LNCaP clone FGC (cell line): ENCODE measurements around the gene PTPN14.

Experiments
- DNase-seq: peaks from one replicate; pipeline ENCODE4 v3.0.0-alpha.2; 2011; ENCODE audit warnings: low read depth
- H3K4me3 ChIP-seq: 2 replicates; pipeline ENCODE4 v1.5.1; 2011; ENCODE audit warnings: mild to moderate bottlenecking, low read depth, low read length, control low read depth
- CTCF ChIP-seq: IDR thresholded peaks from 2 replicates; pipeline ENCODE4 v1.5.1; 2012; ENCODE audit warnings: mild to moderate bottlenecking; ENCODE audit not compliant: control insufficient read depth, insufficient read depth; ENCODE audit errors: extremely low read depth

The PTPN14 gene

DNA sequence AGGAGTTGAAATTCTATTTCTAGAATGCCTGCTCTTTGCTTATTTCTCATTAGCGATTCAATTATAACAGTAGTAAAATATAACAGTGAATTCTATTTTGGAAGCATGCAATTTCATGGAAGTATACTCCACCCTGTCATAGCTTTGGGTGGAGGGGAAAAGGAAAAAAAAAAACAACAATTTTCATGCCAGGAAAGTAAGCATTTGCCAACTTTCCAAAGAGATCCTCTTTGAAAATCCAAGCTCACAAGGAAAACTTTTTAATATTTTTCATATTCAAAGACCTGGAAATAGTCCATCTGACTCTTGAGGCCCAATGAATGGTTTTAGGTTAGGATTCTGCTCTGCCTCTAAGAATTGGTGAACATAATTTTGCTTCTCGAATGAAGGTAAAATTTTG, 134.5 kb downstream of the PTPN14 start:
- no peak for TF ChIP-seq CTCF
- no peak for DNase-seq
- H3K4me3 ChIP-seq, result no peak overlapping the region

DNA sequence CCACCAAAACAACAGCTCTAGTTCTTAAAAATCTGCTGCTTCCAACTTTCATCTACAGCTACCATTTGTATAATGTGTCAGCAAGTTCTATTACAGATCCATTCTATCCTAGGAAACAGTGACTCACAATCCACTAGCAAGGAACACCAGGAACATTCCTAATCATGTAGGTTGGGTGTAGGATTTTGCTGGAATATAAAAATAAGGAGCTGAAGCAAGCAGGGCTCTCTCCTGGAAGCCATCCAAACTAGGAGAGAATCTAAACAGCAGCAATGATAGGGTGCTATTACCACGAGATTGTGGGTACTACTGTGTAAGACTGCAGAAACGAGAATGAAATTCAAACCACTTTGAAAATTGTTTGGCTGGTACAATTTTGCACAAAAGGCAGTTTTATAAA, 135.0 kb downstream of the PTPN14 start:
- TF ChIP-seq CTCF, result no peak
- H3K4me3 ChIP-seq, result no peak overlapping the region
- no peak for DNase-seq

DNA sequence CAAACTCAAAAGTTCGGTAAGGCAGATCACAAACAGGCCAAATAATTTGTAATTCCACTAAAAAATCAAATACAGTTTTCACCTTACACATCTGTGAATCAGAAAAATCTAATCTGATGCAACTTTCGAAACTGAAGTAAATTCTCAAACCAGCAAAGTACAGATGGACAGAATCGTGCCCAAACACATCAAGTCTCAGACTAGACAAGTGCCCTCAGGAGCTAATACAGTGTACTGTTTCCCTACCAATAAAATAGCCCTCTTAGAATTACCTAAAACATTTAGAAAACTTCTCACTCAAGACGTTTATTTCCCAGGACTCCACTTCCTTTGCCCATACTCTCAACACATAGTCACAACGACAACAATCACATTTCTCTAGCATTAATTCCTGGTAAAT, 136.3 kb downstream of the PTPN14 start:
- DNase-seq, result no peak

GRCh38 chr1:214414691-214415090, 136.7 kb downstream of the PTPN14 start:
- no peak overlapping the region for H3K4me3 ChIP-seq
- TF ChIP-seq CTCF, result no peak
- no peak for DNase-seq

More for the DNA sequence above, 136.3 kb downstream of the PTPN14 start:
- H3K4me3 ChIP-seq, result no peak overlapping the region
- TF ChIP-seq CTCF, result no peak

DNA sequence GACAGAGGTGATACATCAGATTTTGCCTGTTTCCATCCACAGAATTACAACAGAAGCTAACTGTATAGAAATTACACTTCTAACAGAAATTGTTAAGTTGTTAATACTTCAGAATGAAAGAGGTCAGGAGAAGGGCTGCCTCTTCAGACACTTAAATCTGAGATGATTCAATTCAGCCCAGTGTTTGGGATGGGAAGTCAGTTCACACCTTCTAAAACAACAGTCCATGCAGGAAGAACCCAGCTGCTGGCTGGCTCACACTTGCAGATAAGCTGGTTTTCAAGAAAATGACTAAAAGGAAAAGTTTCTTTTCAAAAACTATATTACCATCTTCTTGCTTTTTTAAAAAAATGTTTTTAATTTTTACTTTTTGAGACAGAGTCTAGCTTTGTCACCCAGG, 138.1 kb downstream of the PTPN14 start:
- no peak for DNase-seq
- TF ChIP-seq CTCF, result no peak
- H3K4me3 ChIP-seq, result no peak overlapping the region

- TF ChIP-seq CTCF, result no peak
- no peak overlapping the region for H3K4me3 ChIP-seq
- DNase-seq, result no peak
Measured at GRCh38 chr1:214404571-214405213, 146.7 kb downstream of the PTPN14 start.

GRCh38 chr1:214404154-214404553, 147.2 kb downstream of the PTPN14 start:
- no peak for DNase-seq
- no peak for TF ChIP-seq CTCF
- no peak overlapping the region for H3K4me3 ChIP-seq
